HG03175 (cell line): ENCODE data around the gene CHN2.
"Not testable (repeated sequence)": the region's sequence is repeated elsewhere in the genome, so short reads cannot be mapped to it uniquely, and the experiment has no call there.

Experiments used
- ATAC-seq: cut with Tn5 transposase; IDR thresholded peaks from one replicate; pipeline ENCODE4 v1.9.1; 2021; ENCODE audit warnings: mild to moderate bottlenecking, moderate library complexity; ENCODE audit not compliant: unreplicated experiment

The CHN2 gene

GRCh38 chr7:29255199-29255878 is 60.8 kb downstream of the CHN2 start:
- ATAC-seq: no peak

GRCh38 chr7:29255906-29256692 is 61.5 kb downstream of the CHN2 start:
- ATAC-seq: no peak

GRCh38 chr7:29256693-29257002 is 62.1 kb downstream of the CHN2 start:
- no peak for ATAC-seq

GRCh38 chr7:29258951-29259350 is 64.4 kb downstream of the CHN2 start:
- ATAC-seq: no peak

GRCh38 chr7:29262191-29262917 is 67.8 kb downstream of the CHN2 start:
- no peak for ATAC-seq

GRCh38 chr7:29263601-29264207 is 69.1 kb downstream of the CHN2 start:
- ATAC-seq: not testable (repeated sequence)

GRCh38 chr7:29265208-29265923 is 70.8 kb downstream of the CHN2 start:
- no peak for ATAC-seq

- no peak for ATAC-seq
These were observed 75.4 kb downstream of the CHN2 start for GRCh38 chr7:29269935-29270334.

GRCh38 chr7:29270594-29271318 is 76.2 kb downstream of the CHN2 start:
- ATAC-seq: no peak

- ATAC-seq: no peak
These were observed 76.7 kb downstream of the CHN2 start for GRCh38 chr7:29271319-29271658.

- ATAC-seq: no peak
These were observed 77.5 kb downstream of the CHN2 start for GRCh38 chr7:29272057-29272456.

GRCh38 chr7:29274146-29275017 is 79.8 kb downstream of the CHN2 start:
- no peak for ATAC-seq

- ATAC-seq: no peak
These were observed 80.4 kb downstream of the CHN2 start for GRCh38 chr7:29275018-29275318.

GRCh38 chr7:29275493-29275892 is 80.9 kb downstream of the CHN2 start:
- ATAC-seq: no peak

GRCh38 chr7:29276199-29276598 is 81.6 kb downstream of the CHN2 start:
- ATAC-seq: no peak

GRCh38 chr7:29276806-29277205 is 82.2 kb downstream of the CHN2 start:
- ATAC-seq: no peak

GRCh38 chr7:29277436-29278215 is 83.1 kb downstream of the CHN2 start:
- no peak for ATAC-seq

GRCh38 chr7:29278337-29279069 is 83.9 kb downstream of the CHN2 start:
- no peak for ATAC-seq
